Measurements from ENCODE around the gene LRRC3C.

LRRC3C gene

DNA sequence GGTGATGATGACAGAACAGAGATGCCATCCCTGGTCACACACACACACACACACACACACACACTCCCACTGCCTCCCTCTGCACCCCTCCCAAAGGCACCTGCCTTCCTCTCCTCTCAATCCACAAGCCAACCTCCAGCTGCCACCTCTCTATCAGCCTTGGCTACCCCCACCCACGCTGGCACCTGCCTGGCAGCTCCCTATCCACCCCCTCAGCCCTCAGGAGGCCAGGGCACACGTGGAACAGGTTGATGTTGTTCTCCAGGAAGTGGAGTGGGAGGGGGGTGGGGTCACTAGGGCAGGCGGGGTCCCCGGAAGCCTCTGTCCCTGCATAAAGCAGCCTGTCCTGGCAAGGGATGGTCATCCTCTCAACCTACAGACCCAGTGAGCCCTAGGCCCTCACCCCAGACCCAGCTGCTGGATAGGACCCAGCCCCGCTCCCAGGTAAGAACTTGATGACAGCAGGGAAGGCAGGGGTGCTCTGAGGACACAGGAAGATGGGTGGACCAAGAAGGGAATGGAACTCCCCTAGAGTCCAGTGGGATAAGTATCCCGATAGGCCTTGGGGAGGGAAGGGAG is 35.2 kb downstream of the LRRC3C start, which contains the start of gene GSDMA:
TSS of gene GSDMA (plus strand) at position 363 of the 579 bp plus-strand sequence. CDS start 2,684 bp downstream, outside the sequence.
- H3K4me1 ChIP-seq (ENCODE audit: insufficient read depth, poor library complexity, severe bottlenecking), result peaks cover 10% of the 10 kb centered on the region
- no peaks in the 10 kb centered on the region for H3K27me3 ChIP-seq (ENCODE audit: insufficient read depth, poor library complexity, severe bottlenecking)
- ATAC-seq (ENCODE audit: low read depth) (no peak), DNase-seq (ENCODE audit: low spot score) (no peak)
- H3K9me3 ChIP-seq (ENCODE audit: severe bottlenecking), result no peaks in the 10 kb centered on the region
- H3K4me3 ChIP-seq (ENCODE audit: severe bottlenecking), result no peak within 1 kb of the TSS
- H3K27ac ChIP-seq (ENCODE audit: poor library complexity, severe bottlenecking), result peak within 1 kb of the TSS; percentile 54
- H3K36me3 ChIP-seq (ENCODE audit: low read depth), result no peaks in the 10 kb centered on the region
- no peak for TF ChIP-seq CTCF (IDR thresholded peaks at IDR 0.05; ENCODE audit: poor library complexity, severe bottlenecking)

GRCh38 chr17:39963829-39964228 is 36.3 kb downstream of the LRRC3C start:
- Histone ChIP-seq H3K4me3 (ENCODE audit: severe bottlenecking) (no peak overlapping the region), H3K27ac (ENCODE audit: poor library complexity, severe bottlenecking) (peak overlapping the region; percentile 54), H3K9me3 (ENCODE audit: severe bottlenecking) (no peaks in the 10 kb centered on the region), H3K27me3 (ENCODE audit: insufficient read depth, poor library complexity, severe bottlenecking) (no peaks in the 10 kb centered on the region), H3K4me1 (ENCODE audit: insufficient read depth, poor library complexity, severe bottlenecking) (peaks cover 10% of the 10 kb centered on the region), H3K36me3 (ENCODE audit: low read depth) (no peaks in the 10 kb centered on the region)
- ATAC-seq (ENCODE audit: low read depth) (peak; percentile 86), DNase-seq (ENCODE audit: low spot score) (peak; percentile 87)
- no peak for TF ChIP-seq CTCF (IDR thresholded peaks at IDR 0.05; ENCODE audit: poor library complexity, severe bottlenecking)

- ATAC-seq (ENCODE audit: low read depth) (no peak), DNase-seq (ENCODE audit: low spot score) (no peak)
- Histone ChIP-seq H3K36me3 (ENCODE audit: low read depth) (no peaks in the 10 kb centered on the region), H3K4me1 (ENCODE audit: insufficient read depth, poor library complexity, severe bottlenecking) (peaks cover 6% of the 10 kb centered on the region), H3K4me3 (ENCODE audit: severe bottlenecking) (no peak overlapping the region), H3K27me3 (ENCODE audit: insufficient read depth, poor library complexity, severe bottlenecking) (no peaks in the 10 kb centered on the region), H3K27ac (ENCODE audit: poor library complexity, severe bottlenecking) (no peak overlapping the region), H3K9me3 (ENCODE audit: severe bottlenecking) (no peaks in the 10 kb centered on the region)
- TF ChIP-seq CTCF (IDR thresholded peaks at IDR 0.05; ENCODE audit: poor library complexity, severe bottlenecking), result no peak
Measured at GRCh38 chr17:39965017-39965699, 37.6 kb downstream of the LRRC3C start.

DNA sequence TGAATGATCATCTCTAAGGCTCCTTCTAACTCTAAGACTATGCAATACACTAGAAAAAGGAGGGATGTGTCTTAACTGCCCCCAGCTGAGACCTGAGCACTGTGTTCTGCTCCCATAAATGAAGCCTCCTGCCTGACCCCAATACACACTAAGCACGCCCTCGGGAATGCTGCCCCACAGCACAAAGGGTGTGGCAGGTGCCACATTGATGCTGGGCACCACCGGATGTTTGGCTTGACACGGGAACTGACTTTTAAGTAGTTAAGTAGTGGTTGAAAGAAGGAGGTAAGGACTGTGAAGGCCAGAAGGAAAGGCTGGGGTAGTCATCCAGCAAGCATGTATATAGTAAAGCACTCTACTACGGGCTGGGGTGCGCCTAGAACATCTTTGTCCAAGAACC is 39.2 kb downstream of the LRRC3C start:
- H3K27me3 ChIP-seq (ENCODE audit: insufficient read depth, poor library complexity, severe bottlenecking), result no peaks in the 10 kb centered on the region
- peaks cover 6% of the 10 kb centered on the region for H3K4me1 ChIP-seq (ENCODE audit: insufficient read depth, poor library complexity, severe bottlenecking)
- no peak overlapping the region for H3K4me3 ChIP-seq (ENCODE audit: severe bottlenecking)
- TF ChIP-seq CTCF (IDR thresholded peaks at IDR 0.05; ENCODE audit: poor library complexity, severe bottlenecking), result no peak
- H3K9me3 ChIP-seq (ENCODE audit: severe bottlenecking), result no peaks in the 10 kb centered on the region
- DNase-seq (ENCODE audit: low spot score), result no peak
- no peak overlapping the region for H3K27ac ChIP-seq (ENCODE audit: poor library complexity, severe bottlenecking)
- no peaks in the 10 kb centered on the region for H3K36me3 ChIP-seq (ENCODE audit: low read depth)
- ATAC-seq (ENCODE audit: low read depth), result no peak

DNA sequence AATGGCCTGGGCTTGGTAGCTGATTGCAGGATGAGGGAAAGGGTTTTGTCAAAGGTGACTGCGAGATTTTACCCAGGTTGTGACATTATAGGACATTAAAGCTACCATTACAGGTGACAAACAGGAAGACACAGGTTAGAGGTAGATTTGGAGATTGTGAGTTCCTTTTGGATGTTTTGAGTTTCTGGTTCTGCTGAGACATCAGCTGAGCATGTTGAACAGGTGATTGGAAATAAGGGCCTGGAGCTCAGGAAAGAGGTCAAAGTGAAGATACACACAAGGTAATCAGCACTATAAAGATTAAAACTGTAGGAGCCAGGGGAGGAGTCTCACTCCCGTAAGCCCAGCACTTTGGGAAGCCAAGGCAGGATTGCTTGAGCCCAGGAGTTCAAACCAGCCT is 41.2 kb downstream of the LRRC3C start:
- ATAC-seq (ENCODE audit: low read depth) (no peak), DNase-seq (ENCODE audit: low spot score) (no peak)
- no peak overlapping the region for H3K27ac ChIP-seq (ENCODE audit: poor library complexity, severe bottlenecking)
- H3K9me3 ChIP-seq (ENCODE audit: severe bottlenecking), result no peaks in the 10 kb centered on the region
- no peak for TF ChIP-seq CTCF (IDR thresholded peaks at IDR 0.05; ENCODE audit: poor library complexity, severe bottlenecking)
- no peaks in the 10 kb centered on the region for H3K27me3 ChIP-seq (ENCODE audit: insufficient read depth, poor library complexity, severe bottlenecking)
- peaks cover 5% of the 10 kb centered on the region for H3K4me1 ChIP-seq (ENCODE audit: insufficient read depth, poor library complexity, severe bottlenecking)
- H3K4me3 ChIP-seq (ENCODE audit: severe bottlenecking), result no peak overlapping the region
- H3K36me3 ChIP-seq (ENCODE audit: low read depth), result no peaks in the 10 kb centered on the region
